Thyroid gland (tissue), 4 donors: ENCODE measurements around the gene SMNDC1.

Experiments used
- CTCF ChIP-seq, 6 experiments: fragments of 200-600 bp in 3 of 6; fragments of 450-650 bp in 3 of 6; sonication (generic) in 3 of 6; IDR thresholded peaks; one replicate each; pipeline ENCODE4 v1.5.1; 2016 to 2019; ENCODE audit warnings: antibody characterized with exemption in 6 of 6, mild to moderate bottlenecking in 2 of 6, inconsistent platforms in 1 of 6, moderate library complexity in 1 of 6
- POLR2A ChIP-seq, 2 donors: fragments of 450-650 bp; IDR thresholded peaks; one replicate each; pipeline ENCODE4 v1.6.1; 2017; ENCODE audit warnings: antibody characterized with exemption in 2 of 2, mild to moderate bottlenecking in 2 of 2, moderate library complexity in 1 of 2

GRCh38 chr10:110330675-110331074 is 26.0 kb upstream of the SMNDC1 start:
- TF ChIP-seq CTCF (IDR thresholded peaks at IDR 0.05) (no peak), POLR2A (IDR thresholded peaks at IDR 0.05) (no peak)
